Loucy (cell line): ENCODE data around the gene MICAL3.

ENCODE experiments used
- EZH2phosphoT487 ChIP-seq: fragments of 200-600 bp; IDR thresholded peaks from 2 replicates; pipeline ENCODE4 v1.6.1; 2018; ENCODE audit warnings: antibody characterized with exemption, mild to moderate bottlenecking, moderate library complexity, borderline replicate concordance
- TF ChIP-seq, protein P1 (sequence below): fragments of 200-600 bp; sonication (generic); conservative IDR thresholded peaks from 2 replicates; pipeline ENCODE4 v1.5.1; 2014; ENCODE audit warnings: mild to moderate bottlenecking, antibody characterized with exemption, low read length

DNA sequence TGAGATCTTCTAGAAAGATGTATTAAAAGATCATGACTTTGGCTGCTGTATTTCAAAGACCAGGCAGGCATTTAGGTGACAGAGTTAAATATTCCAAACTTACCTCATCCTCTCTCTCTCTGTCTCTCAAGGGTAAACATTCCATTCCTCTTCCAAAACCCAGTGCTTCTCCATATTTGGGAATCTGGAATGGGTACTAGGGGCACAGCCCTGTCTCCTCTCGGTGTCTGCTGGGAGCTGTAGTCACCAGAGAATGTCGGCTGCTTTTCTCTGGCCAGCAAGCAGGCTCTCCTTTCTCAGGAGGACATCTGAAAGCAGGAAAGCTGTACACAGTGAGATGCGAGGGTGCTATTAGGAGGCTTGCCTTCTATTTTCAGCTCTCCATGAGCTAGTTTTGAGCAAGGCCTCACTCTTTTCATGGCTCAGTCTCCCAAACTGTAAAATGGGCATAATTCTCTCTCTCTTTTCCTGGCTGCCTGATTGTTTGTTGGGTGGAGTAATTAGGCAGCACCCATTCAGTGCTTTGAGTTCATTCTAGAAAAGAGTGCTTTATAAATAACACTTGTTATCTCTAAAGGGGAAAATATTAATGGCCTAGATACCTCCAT, 44.1 kb upstream of the MICAL3 start:
- TF ChIP-seq, protein P1, sequence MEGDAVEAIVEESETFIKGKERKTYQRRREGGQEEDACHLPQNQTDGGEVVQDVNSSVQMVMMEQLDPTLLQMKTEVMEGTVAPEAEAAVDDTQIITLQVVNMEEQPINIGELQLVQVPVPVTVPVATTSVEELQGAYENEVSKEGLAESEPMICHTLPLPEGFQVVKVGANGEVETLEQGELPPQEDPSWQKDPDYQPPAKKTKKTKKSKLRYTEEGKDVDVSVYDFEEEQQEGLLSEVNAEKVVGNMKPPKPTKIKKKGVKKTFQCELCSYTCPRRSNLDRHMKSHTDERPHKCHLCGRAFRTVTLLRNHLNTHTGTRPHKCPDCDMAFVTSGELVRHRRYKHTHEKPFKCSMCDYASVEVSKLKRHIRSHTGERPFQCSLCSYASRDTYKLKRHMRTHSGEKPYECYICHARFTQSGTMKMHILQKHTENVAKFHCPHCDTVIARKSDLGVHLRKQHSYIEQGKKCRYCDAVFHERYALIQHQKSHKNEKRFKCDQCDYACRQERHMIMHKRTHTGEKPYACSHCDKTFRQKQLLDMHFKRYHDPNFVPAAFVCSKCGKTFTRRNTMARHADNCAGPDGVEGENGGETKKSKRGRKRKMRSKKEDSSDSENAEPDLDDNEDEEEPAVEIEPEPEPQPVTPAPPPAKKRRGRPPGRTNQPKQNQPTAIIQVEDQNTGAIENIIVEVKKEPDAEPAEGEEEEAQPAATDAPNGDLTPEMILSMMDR = no peak
- TF ChIP-seq EZH2phosphoT487 = no peak
